ENCODE measurements around the gene PNPLA6.

DNA sequence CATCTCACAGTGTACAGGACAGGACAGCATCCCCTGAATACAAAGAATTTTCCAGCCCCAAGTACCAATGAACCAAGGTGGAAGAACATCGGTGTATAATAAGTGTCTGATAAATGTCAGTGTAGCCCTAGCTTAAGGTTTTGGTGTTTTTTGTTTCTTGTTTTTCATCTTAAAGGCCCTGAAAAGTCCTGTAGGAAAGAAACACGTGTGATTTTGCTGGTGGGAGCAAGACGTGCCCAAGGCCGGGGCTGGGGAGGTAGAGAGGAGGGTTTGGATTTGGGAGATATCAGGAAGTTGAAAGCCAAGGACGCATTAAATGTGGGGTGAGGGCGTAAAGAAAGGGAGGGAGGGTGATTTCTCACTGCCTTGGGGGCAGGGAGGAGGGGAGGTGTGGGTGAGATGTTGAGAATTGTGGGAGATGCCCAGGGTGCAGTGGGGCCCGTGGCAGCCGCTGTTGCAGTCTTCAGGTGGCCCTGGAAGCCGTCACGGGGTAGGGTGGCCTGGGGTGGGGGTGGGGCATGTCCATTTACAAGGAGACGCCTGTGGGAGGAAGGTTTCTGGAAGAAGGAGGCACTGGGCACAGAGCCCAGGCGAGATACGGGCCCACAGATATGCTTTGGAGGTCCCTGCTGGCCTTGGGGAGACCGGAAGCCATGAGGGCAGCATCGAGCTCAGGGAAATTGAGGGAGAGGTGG, 66.9 kb downstream of the PNPLA6 start:
- TF ChIP-seq POLR2A (IDR thresholded peaks at IDR 0.05; ENCODE audit: low read length) (no peak), GATA1 (IDR thresholded peaks at IDR 0.05; ENCODE audit: low read depth, low read length) (no peak)
